Loucy (cell line): ENCODE measurements around the gene WSB2.

Source experiments
- CTCF ChIP-seq: fragments of 200-600 bp; sonication (generic); conservative IDR thresholded peaks from 2 replicates; pipeline ENCODE4 v1.5.1; 2014; ENCODE audit warnings: mild to moderate bottlenecking, antibody characterized with exemption, low read length
- EZH2phosphoT487 ChIP-seq: fragments of 200-600 bp; IDR thresholded peaks from 2 replicates; pipeline ENCODE4 v1.6.1; 2018; ENCODE audit warnings: antibody characterized with exemption, mild to moderate bottlenecking, moderate library complexity, borderline replicate concordance

GRCh38 chr12:118060301-118061010 lies 523 bp downstream of the WSB2 start:
- TF ChIP-seq CTCF (no peak), EZH2phosphoT487 (no peak)
